HCT116 (cell line): ENCODE data around the gene ZNF536. TPM values are rescaled to one million over a fixed set of nuclear protein-coding genes. Genes with fewer than 3 reads are reported as not detected.

Experiments used
- ATAC-seq: fragments of 200-7000 bp; cut with Tn5 transposase; 2 replicates; pipeline ENCODE4 v1.9.1; 2020; ENCODE audit warnings: mild to moderate bottlenecking, moderate library complexity
- BruUV-seq: library from RNA; stranded (reverse); fragments of 400-500 nt; replicated peaks from 2 replicates; lab custom pipeline; 2021; lab: Mats Ljungman, UMichigan
- CTCF ChIA-PET: fragments of 300-600 bp; sonication (Branson Sonifier 250); formaldehyde crosslinking; loops from one replicate; lab custom pipeline; 2021; ENCODE audit warnings: antibody characterized with exemption; lab: Charles Lee
- POLR2A ChIA-PET: fragments of 300-600, 350-600 bp; sonication (Branson Sonifier 250); formaldehyde crosslinking; loops from one replicate; lab custom pipeline; 2021; ENCODE audit warnings: antibody characterized with exemption; lab: Charles Lee
- RAD21 ChIA-PET, 2 experiments: fragments of 300-600 bp; sonication (Branson Sonifier 250); formaldehyde crosslinking; loops; one replicate each; lab custom pipeline; 2023; ENCODE audit warnings: low total read pairs in 2 of 2; ENCODE audit not compliant: uncharacterized antibody in 2 of 2, unreplicated experiment in 2 of 2, low non-redundant PET in 1 of 2; lab: Charles Lee
- DNase-seq: peaks from one replicate; pipeline ENCODE4 v3.0.0-alpha.2; 2010; ENCODE audit warnings: low read depth, low spot score
- H2AFZ ChIP-seq: fragments of 200-600 bp; shearing (Covaris generic), sonication (generic); 2 replicates; pipeline ENCODE4 v1.6.1; 2017; ENCODE audit warnings: low read depth, mixed run types, mixed read lengths, antibody characterized with exemption, low read length; ENCODE audit not compliant: poor library complexity, severe bottlenecking
- H3K27ac ChIP-seq: 2 replicates; pipeline ENCODE4 v1.5.1; 2012; ENCODE audit warnings: low read depth, low read length
- H3K27me3 ChIP-seq: fragments of 200-600 bp; sonication (generic); 2 replicates; pipeline ENCODE4 v1.6.1; 2016; ENCODE audit warnings: mixed run types, low read length, mixed read lengths; ENCODE audit not compliant: insufficient read depth
- H3K36me3 ChIP-seq, 2 experiments: fragments of 200-500 bp in 1 of 2; fragments of 200-600 bp in 1 of 2; sonication (Bioruptor generic) in 1 of 2; sonication (generic) in 1 of 2; 2 replicates each; pipeline versions ENCODE4 v1.5.1 to v1.6.1; 2014 to 2016; ENCODE audit warnings: low read length in 2 of 2, inconsistent platforms in 1 of 2, mixed read lengths in 1 of 2, mixed run types in 1 of 2; ENCODE audit not compliant: insufficient read depth in 2 of 2, control insufficient read depth in 1 of 2
- H3K4me1 ChIP-seq, 2 experiments: fragments of 200-600 bp in 1 of 2; sonication (generic) in 1 of 2; 2 replicates each; pipeline versions ENCODE4 v1.5.1 to v1.6.1; 2012 to 2017; ENCODE audit warnings: low read length in 2 of 2, inconsistent platforms in 1 of 2, mild to moderate bottlenecking in 1 of 2, mixed read lengths in 1 of 2, mixed run types in 1 of 2, moderate library complexity in 1 of 2; ENCODE audit not compliant: insufficient read depth in 2 of 2, control insufficient read depth in 1 of 2
- H3K4me2 ChIP-seq: fragments of 200-600 bp; sonication (generic); 2 replicates; pipeline ENCODE4 v1.6.1; 2017; ENCODE audit warnings: mixed run types, low read length, mixed read lengths
- H3K4me3 ChIP-seq, 2 experiments: fragments of 200-600 bp in 1 of 2; sonication (generic) in 1 of 2; replicated peaks in 1 of 2; 2 replicates each; pipeline ENCODE4 v1.5.1; 2011 to 2016; ENCODE audit warnings: low read length in 2 of 2, control low read depth in 1 of 2, low read depth in 1 of 2, mild to moderate bottlenecking in 1 of 2, mixed read lengths in 1 of 2, mixed run types in 1 of 2
- H3K79me2 ChIP-seq: fragments of 200-600 bp; sonication (generic); 2 replicates; pipeline ENCODE4 v1.6.1; 2017; ENCODE audit warnings: mild to moderate bottlenecking, mixed run types, low read length, moderate library complexity, mixed read lengths; ENCODE audit not compliant: insufficient read depth
- H3K9ac ChIP-seq: fragments of 200-600 bp; sonication (generic); 2 replicates; pipeline ENCODE4 v1.6.1; 2016; ENCODE audit warnings: low read length, mixed read lengths
- H3K9me2 ChIP-seq: fragments of 200-600 bp; sonication (generic), shearing (Covaris generic); 2 replicates; pipeline ENCODE4 v1.6.1; 2017; ENCODE audit warnings: mixed run types, mild to moderate bottlenecking, moderate library complexity; ENCODE audit not compliant: insufficient read depth
- H3K9me3 ChIP-seq, 2 experiments: fragments of 200-500 bp in 1 of 2; fragments of 200-600 bp in 1 of 2; sonication (Bioruptor generic) in 1 of 2; sonication (generic) in 1 of 2; 2 replicates each; pipeline ENCODE4 v1.6.1; 2014 to 2017; ENCODE audit warnings: low read length in 2 of 2, mixed read lengths in 2 of 2, inconsistent platforms in 1 of 2, low read depth in 1 of 2, mild to moderate bottlenecking in 1 of 2, mixed run types in 1 of 2, moderate library complexity in 1 of 2; ENCODE audit not compliant: control insufficient read depth in 1 of 2, insufficient read depth in 1 of 2
- H4K20me1 ChIP-seq: fragments of 200-600 bp; sonication (generic), shearing (Covaris generic); 2 replicates; pipeline ENCODE4 v1.6.1; 2017; ENCODE audit warnings: mixed run types, mild to moderate bottlenecking, moderate library complexity; ENCODE audit not compliant: insufficient read depth
- CBX3 ChIP-seq: IDR thresholded peaks from 2 replicates; pipeline ENCODE4 v1.6.1; 2012; ENCODE audit warnings: low read depth
- CEBPB ChIP-seq: IDR thresholded peaks from 2 replicates; pipeline ENCODE4 v1.6.1; 2012; ENCODE audit warnings: low read depth
- EGR1 ChIP-seq: IDR thresholded peaks from 2 replicates; pipeline ENCODE4 v1.6.1; 2012; ENCODE audit warnings: low read depth
- EZH2 ChIP-seq: fragments of 200-600 bp; sonication (generic); IDR thresholded peaks from 2 replicates; pipeline ENCODE4 v1.6.1; 2017; ENCODE audit warnings: antibody characterized with exemption, mixed run types
- EZH2phosphoT487 ChIP-seq: fragments of 200-600 bp; IDR thresholded peaks from 2 replicates; pipeline ENCODE4 v1.6.1; 2018; ENCODE audit warnings: antibody characterized with exemption, borderline replicate concordance
- JUND ChIP-seq: IDR thresholded peaks from 2 replicates; pipeline ENCODE4 v1.6.1; 2012
- RAD21 ChIP-seq: IDR thresholded peaks from 2 replicates; pipeline ENCODE4 v1.6.1; 2012; ENCODE audit warnings: low read depth, mild to moderate bottlenecking
- SIN3A ChIP-seq: IDR thresholded peaks from 2 replicates; pipeline ENCODE4 v1.6.1; 2012; ENCODE audit warnings: low read depth
- SP1 ChIP-seq: IDR thresholded peaks from 2 replicates; pipeline ENCODE4 v1.6.1; 2012; ENCODE audit warnings: low read depth
- SRF ChIP-seq: IDR thresholded peaks from 2 replicates; pipeline ENCODE4 v1.6.1; 2012; ENCODE audit warnings: low read depth
- TCF7L2 ChIP-seq: IDR thresholded peaks from 2 replicates; pipeline ENCODE4 v1.7.0; 2011; ENCODE audit warnings: borderline replicate concordance, inconsistent platforms; ENCODE audit not compliant: insufficient read depth, insufficient read length; ENCODE audit errors: extremely low read depth
- YY1 ChIP-seq: IDR thresholded peaks from 2 replicates; pipeline ENCODE4 v1.6.1; 2011; ENCODE audit warnings: low read length, low read depth, moderate library complexity, mild to moderate bottlenecking; ENCODE audit not compliant: insufficient replicate concordance; ENCODE audit errors: extremely low read depth
- ZFX ChIP-seq: fragments of 450-650 bp; IDR thresholded peaks from 2 replicates; pipeline ENCODE4 v1.6.1; 2017
- ZNF274 ChIP-seq: fragments of 200-500 bp; sonication (Bioruptor generic); IDR thresholded peaks from 2 replicates; pipeline ENCODE4 v1.6.1; 2014; ENCODE audit warnings: mild to moderate bottlenecking, low read depth, low read length, inconsistent platforms
- intact Hi-C: fragments of 100-400 bp; cut with micrococcal nuclease; formaldehyde crosslinking; loops from 2 replicates; pipeline ENCODE4 v1.10.0; 2022
- total RNA-seq: library from RNA; stranded (reverse); gene quantifications from one replicate; pipeline ENCODE4 v1.2.1, GENCODE V29; 2021; ENCODE audit not compliant: unreplicated experiment
- TF ChIP-seq, protein P1 (sequence below): IDR thresholded peaks from 2 replicates; pipeline ENCODE4 v1.6.1; 2012
- TF ChIP-seq, protein P2 (sequence below): IDR thresholded peaks from 2 replicates; pipeline ENCODE4 v1.6.1; 2012; ENCODE audit warnings: low read depth

ZNF536 gene
- total RNA-seq, 1 experiment from 2014 or later: not detected

DNA sequence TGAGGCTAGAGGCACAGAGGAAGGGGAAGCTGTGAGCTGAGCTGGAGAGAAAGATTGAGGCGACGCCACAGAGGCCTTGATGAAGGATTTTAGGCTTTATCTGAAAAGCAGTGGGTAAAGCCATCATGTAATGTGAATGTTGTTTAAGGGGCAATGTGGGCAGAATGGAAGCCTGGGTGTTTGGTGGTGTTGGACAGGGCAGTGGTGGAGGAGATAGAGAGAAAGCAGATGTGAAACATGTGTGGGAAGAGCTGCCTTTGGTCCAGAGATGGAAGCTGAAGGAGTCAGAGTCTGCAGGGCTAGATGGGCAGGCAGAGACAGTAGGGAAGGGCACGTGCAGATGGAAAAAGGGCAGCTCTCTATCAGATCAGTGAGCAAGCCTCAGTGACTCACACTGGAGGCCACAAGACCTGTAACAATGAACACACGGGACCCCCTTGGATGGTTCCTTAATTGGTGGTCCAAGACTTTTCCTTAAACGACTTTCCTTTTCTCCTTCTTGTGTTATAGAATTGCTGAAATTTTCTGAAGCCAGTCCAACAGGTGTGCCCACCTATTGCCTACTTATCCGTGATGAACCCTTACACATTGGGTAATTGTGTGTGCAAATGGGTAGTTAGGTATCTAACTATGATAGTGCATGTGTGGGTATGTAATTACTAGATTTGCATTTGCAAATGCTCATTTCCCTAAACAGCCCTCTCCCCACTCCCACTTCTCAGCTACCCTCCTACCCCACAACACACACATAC, 21.7 kb downstream of the ZNF536 start:
- H3K79me2 ChIP-seq: no peaks in the 10 kb centered on the region
- DNase-seq: no peak
- ATAC-seq: no peak
- H3K27ac ChIP-seq: no peak overlapping the region
- ChIA-PET POLR2A (no interaction called here), CTCF (no interaction called here), RAD21 (no interaction called here)
- intact Hi-C loops: no loop called here
- no peaks in the 10 kb centered on the region for H3K9me3 ChIP-seq
- no peaks in the 10 kb centered on the region for H3K36me3 ChIP-seq
- H3K9me2 ChIP-seq: no peaks in the 10 kb centered on the region
- TF ChIP-seq ZFX (no peak), ZNF274 (no peak), CBX3 (no peak)
- no peak overlapping the region for H3K9ac ChIP-seq
- H2AFZ ChIP-seq: no peak overlapping the region
- H3K4me2 ChIP-seq: no peak overlapping the region
- peaks cover 18% of the 10 kb centered on the region; the same call in 1 of the 2 replicates for H3K27me3 ChIP-seq
- H3K4me3 ChIP-seq: no peak overlapping the region
- H3K4me1 ChIP-seq: no peaks in the 10 kb centered on the region
- BruUV-seq: no TSS peak
- no peaks in the 10 kb centered on the region for H4K20me1 ChIP-seq

DNA sequence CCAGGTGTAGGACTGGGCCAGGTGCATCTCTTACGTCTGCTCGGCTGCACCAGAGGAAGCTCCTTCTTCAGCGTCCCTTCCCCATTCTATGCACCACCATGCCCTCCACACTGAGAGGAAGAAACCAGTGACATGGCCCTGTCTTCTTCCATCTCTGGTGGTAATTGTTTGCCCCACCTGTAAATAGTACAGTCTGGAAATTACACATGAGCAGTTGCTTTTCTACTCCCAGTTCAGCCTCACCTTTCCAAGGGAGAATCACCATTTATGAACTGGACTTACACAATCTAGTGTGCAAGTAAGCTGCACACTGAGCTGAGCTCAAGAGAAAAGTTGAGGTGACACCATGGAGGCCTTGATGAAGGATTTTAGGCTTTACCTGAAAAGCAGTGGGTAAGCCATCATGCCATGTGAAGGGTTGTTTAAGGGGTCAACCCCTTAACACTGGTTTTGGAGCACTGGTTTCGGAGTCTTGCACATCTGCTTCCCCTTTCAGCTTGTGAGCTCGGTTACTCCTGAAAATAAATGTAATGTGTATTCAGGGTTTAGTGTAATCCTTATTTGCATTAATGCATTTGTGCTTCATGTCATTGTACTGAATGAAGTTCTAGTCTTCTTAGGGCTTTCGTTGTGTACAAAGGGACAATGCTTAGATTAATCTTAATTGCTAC, 22.4 kb downstream of the ZNF536 start:
- H2AFZ ChIP-seq: no peak overlapping the region
- no TSS peak for BruUV-seq
- ChIA-PET CTCF (no interaction called here), RAD21 (no interaction called here), POLR2A (no interaction called here)
- peaks cover 18% of the 10 kb centered on the region; the same call in 1 of the 2 replicates for H3K27me3 ChIP-seq
- no peak overlapping the region for H3K9ac ChIP-seq
- H3K4me3 ChIP-seq: no peak overlapping the region
- ATAC-seq (no peak), DNase-seq (no peak)
- no peaks in the 10 kb centered on the region for H3K36me3 ChIP-seq
- H3K4me1 ChIP-seq: no peaks in the 10 kb centered on the region
- H3K9me2 ChIP-seq: no peaks in the 10 kb centered on the region
- intact Hi-C loops: no loop called here
- H4K20me1 ChIP-seq: no peaks in the 10 kb centered on the region
- H3K27ac ChIP-seq: no peak overlapping the region
- no peaks in the 10 kb centered on the region for H3K79me2 ChIP-seq
- H3K4me2 ChIP-seq: no peak overlapping the region
- H3K9me3 ChIP-seq: no peaks in the 10 kb centered on the region
- TF ChIP-seq EZH2 (no peak), SP1 (no peak), RAD21 (no peak), EZH2phosphoT487 (no peak), JUND (no peak), EGR1 (no peak), YY1 (no peak), CEBPB (no peak), TCF7L2 (no peak), SRF (no peak), ZNF274 (no peak), ZFX (no peak), SIN3A (no peak), CBX3 (no peak)
- TF ChIP-seq, protein P1, sequence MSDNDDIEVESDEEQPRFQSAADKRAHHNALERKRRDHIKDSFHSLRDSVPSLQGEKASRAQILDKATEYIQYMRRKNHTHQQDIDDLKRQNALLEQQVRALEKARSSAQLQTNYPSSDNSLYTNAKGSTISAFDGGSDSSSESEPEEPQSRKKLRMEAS: no peak
- TF ChIP-seq, protein P2, sequence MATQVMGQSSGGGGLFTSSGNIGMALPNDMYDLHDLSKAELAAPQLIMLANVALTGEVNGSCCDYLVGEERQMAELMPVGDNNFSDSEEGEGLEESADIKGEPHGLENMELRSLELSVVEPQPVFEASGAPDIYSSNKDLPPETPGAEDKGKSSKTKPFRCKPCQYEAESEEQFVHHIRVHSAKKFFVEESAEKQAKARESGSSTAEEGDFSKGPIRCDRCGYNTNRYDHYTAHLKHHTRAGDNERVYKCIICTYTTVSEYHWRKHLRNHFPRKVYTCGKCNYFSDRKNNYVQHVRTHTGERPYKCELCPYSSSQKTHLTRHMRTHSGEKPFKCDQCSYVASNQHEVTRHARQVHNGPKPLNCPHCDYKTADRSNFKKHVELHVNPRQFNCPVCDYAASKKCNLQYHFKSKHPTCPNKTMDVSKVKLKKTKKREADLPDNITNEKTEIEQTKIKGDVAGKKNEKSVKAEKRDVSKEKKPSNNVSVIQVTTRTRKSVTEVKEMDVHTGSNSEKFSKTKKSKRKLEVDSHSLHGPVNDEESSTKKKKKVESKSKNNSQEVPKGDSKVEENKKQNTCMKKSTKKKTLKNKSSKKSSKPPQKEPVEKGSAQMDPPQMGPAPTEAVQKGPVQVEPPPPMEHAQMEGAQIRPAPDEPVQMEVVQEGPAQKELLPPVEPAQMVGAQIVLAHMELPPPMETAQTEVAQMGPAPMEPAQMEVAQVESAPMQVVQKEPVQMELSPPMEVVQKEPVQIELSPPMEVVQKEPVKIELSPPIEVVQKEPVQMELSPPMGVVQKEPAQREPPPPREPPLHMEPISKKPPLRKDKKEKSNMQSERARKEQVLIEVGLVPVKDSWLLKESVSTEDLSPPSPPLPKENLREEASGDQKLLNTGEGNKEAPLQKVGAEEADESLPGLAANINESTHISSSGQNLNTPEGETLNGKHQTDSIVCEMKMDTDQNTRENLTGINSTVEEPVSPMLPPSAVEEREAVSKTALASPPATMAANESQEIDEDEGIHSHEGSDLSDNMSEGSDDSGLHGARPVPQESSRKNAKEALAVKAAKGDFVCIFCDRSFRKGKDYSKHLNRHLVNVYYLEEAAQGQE: no peak
